GM20000 (cell line): Measurements from ENCODE around the gene ERLEC1.

Experiments used
- DNase-seq: peaks from one replicate; pipeline ENCODE4 v3.0.0; 2012; ENCODE audit warnings: low spot score
- TF ChIP-seq, protein P1 (sequence below): IDR thresholded peaks from 2 replicates; pipeline ENCODE4 v1.5.1; 2012; ENCODE audit warnings: mild to moderate bottlenecking, control low read depth; ENCODE audit errors: extremely low read depth, missing control alignments

ERLEC1 gene

GRCh38 chr2:53802617-53803151 is 15.8 kb downstream of the ERLEC1 start:
- DNase-seq, result no peak
- TF ChIP-seq, protein P1, sequence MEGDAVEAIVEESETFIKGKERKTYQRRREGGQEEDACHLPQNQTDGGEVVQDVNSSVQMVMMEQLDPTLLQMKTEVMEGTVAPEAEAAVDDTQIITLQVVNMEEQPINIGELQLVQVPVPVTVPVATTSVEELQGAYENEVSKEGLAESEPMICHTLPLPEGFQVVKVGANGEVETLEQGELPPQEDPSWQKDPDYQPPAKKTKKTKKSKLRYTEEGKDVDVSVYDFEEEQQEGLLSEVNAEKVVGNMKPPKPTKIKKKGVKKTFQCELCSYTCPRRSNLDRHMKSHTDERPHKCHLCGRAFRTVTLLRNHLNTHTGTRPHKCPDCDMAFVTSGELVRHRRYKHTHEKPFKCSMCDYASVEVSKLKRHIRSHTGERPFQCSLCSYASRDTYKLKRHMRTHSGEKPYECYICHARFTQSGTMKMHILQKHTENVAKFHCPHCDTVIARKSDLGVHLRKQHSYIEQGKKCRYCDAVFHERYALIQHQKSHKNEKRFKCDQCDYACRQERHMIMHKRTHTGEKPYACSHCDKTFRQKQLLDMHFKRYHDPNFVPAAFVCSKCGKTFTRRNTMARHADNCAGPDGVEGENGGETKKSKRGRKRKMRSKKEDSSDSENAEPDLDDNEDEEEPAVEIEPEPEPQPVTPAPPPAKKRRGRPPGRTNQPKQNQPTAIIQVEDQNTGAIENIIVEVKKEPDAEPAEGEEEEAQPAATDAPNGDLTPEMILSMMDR, result no peak

GRCh38 chr2:53811601-53812000 is 24.8 kb downstream of the ERLEC1 start:
- DNase-seq, result no peak
- TF ChIP-seq, protein P1, result no peak

DNA sequence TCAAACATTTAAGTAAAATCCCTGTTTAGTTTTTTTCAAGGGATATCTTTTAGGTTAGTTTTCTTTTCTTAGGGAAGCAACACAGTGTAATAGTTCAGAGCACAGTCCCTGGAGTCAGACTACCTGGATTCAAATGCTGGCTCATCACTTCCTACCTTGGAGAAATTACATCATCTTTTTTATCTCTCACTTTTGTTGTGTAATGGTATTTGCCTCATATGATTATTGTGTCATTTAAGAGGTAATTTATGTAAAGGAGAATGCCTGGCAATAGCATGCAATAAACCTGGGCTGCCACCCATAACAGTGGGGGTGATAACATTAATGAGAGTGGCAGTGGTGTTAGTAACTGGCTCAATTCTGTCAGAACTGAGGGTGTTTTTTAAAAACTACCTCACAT is 26.3 kb downstream of the ERLEC1 start:
- TF ChIP-seq, protein P1, result no peak

GRCh38 chr2:53818854-53819435 is 32.1 kb downstream of the ERLEC1 start:
- no peak for DNase-seq

More for the DNA sequence above, 26.3 kb downstream of the ERLEC1 start:
- no peak for DNase-seq

DNA sequence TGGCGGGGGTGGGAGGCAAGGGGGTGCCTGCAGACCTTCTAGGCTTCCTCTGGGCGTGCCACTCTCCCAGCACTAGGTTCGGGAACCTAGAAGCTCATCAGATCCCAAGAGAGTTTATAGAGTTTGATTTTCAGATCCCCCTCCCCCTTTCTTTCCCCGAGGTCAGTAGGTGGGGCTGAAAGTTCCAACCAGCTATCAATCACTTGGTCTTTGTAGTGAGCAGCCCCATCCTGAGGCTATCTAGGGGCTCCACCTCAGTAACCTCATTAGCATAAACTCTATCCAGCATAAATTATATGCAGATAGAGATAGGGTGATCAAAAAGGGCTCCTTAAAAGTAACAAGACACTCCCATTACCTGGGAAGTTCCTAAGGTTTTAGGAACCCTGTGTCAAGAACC is 32.8 kb downstream of the ERLEC1 start:
- TF ChIP-seq, protein P1, result no peak
- DNase-seq, result no peak

More at GRCh38 chr2:53818854-53819435, 32.1 kb downstream of the ERLEC1 start:
- TF ChIP-seq, protein P1, result no peak

- TF ChIP-seq, protein P1, result no peak
- DNase-seq, result no peak
Measured at GRCh38 chr2:53820048-53820447, 33.2 kb downstream of the ERLEC1 start.

DNA sequence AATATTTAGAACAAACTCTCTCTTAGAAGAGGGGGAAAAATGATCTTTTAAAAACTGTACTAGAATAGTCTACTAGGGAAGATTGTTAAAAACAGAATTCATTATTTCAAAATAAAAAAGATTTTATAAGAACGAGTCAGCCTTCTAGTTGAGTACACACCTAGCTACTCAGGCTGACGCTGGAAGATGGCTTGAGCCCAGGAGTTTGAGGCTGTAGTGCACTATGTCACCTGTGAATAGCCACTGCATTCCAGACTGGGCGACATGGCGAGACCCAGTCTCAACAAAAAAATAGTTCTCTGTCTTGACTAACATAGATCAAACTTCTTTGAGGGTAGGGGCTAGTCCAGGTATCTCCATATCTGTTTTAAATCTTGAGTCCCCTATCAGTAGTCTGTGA is 33.9 kb downstream of the ERLEC1 start:
- TF ChIP-seq, protein P1, result no peak
- no peak for DNase-seq
